Right atrium auricular region (tissue), 2 donors: ENCODE results near the gene GJA5. TPM values are rescaled to one million over a fixed set of nuclear protein-coding genes. Genes with fewer than 3 reads are reported as not detected.

Experiments used
- DNase-seq: peaks from one replicate; pipeline ENCODE4 v3.0.0-alpha.2; 2019; ENCODE audit warnings: low spot score
- H3K27ac ChIP-seq, 2 donors: fragments of 200-600 bp; sonication (generic); 1 replicate in 1 of 2; 2 replicates in 1 of 2; pipeline ENCODE4 v1.5.1; 2016 to 2019
- H3K27me3 ChIP-seq, 2 donors: fragments of 200-600 bp; sonication (generic); one replicate each; pipeline versions ENCODE4 v1.5.1 to v1.6.0; 2017 to 2019
- H3K36me3 ChIP-seq: fragments of 200-600 bp; sonication (generic); one replicate; pipeline ENCODE4 v1.5.1; 2016
- H3K4me1 ChIP-seq, 2 donors: fragments of 200-600 bp; sonication (generic); one replicate each; pipeline versions ENCODE4 v1.5.1 to v1.6.0; 2017 to 2019
- H3K4me3 ChIP-seq, 2 donors: fragments of 200-600 bp; sonication (generic); 1 replicate in 1 of 2; 2 replicates in 1 of 2; pipeline ENCODE4 v1.5.1; 2017 to 2019; ENCODE audit warnings: mild to moderate bottlenecking in 1 of 2, moderate library complexity in 1 of 2
- H3K9me3 ChIP-seq, 2 donors: fragments of 200-600 bp; sonication (generic); one replicate each; pipeline ENCODE4 v1.5.1; 2019
- CTCF ChIP-seq, 2 donors: fragments of 200-600 bp; sonication (generic); IDR thresholded peaks; one replicate each; pipeline ENCODE4 v1.5.1; 2019; ENCODE audit warnings: antibody characterized with exemption in 2 of 2
- total RNA-seq, 2 donors: library from RNA; depleted of rRNA; stranded (reverse); fragments of >200 nt; gene quantifications; one replicate each; pipeline ENCODE4 v1.1.0, GENCODE V29; 2016

GJA5 gene
- total RNA-seq, 2 donors from 2014 or later: 114 to 126 TPM

DNA sequence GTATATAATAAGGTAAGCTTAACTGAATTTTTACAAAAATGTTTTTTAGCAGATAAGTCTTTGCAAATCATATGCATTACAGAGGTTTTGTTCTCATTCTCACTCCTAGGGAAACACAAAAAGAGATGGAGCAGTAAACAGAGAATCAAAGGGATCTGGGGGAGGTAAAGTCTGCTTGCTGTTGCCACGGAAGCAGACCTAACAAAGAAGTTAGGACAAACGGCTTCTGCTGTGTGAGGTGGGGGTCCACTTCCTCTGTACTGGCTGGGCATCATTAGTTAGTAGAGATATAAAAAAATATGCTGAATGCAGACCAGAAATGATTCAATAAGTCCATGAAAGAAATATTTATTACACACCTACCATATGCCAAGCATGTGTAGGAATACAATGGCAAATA lies 34.2 kb downstream of the GJA5 start:
- no peak overlapping the region for H3K27ac ChIP-seq
- no peaks in the 10 kb centered on the region for H3K27me3 ChIP-seq
- no peak for TF ChIP-seq CTCF (IDR thresholded peaks at IDR 0.05)
- no peaks in the 10 kb centered on the region for H3K9me3 ChIP-seq
- H3K36me3 ChIP-seq: no peaks in the 10 kb centered on the region
- no peak overlapping the region for H3K4me3 ChIP-seq
- no peaks in the 10 kb centered on the region for H3K4me1 ChIP-seq
- no peak for DNase-seq

DNA sequence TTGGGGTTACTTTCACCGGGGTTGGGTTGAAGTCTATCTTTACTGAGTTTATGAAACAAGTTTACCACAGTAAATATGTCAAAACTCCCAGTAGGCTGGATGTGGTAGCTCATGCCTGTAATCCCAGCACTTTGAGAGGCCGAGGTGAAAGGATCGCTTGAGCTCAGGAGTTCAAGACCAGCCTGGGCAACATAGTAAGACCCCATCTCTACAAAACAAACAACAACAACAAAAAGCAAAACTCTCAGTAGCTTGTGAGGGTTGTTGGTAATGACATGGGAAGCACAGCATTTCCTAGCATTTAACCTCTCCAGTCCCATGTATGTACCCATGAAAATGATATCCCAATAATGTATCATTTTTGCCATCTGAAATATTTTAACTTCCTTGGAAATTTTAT lies 34.7 kb downstream of the GJA5 start:
- Histone ChIP-seq H3K4me1 (no peaks in the 10 kb centered on the region), H3K27me3 (no peaks in the 10 kb centered on the region), H3K4me3 (no peak overlapping the region), H3K27ac (no peak overlapping the region), H3K36me3 (no peaks in the 10 kb centered on the region), H3K9me3 (no peaks in the 10 kb centered on the region)
- DNase-seq: no peak
- TF ChIP-seq CTCF (IDR thresholded peaks at IDR 0.05): no peak

DNA sequence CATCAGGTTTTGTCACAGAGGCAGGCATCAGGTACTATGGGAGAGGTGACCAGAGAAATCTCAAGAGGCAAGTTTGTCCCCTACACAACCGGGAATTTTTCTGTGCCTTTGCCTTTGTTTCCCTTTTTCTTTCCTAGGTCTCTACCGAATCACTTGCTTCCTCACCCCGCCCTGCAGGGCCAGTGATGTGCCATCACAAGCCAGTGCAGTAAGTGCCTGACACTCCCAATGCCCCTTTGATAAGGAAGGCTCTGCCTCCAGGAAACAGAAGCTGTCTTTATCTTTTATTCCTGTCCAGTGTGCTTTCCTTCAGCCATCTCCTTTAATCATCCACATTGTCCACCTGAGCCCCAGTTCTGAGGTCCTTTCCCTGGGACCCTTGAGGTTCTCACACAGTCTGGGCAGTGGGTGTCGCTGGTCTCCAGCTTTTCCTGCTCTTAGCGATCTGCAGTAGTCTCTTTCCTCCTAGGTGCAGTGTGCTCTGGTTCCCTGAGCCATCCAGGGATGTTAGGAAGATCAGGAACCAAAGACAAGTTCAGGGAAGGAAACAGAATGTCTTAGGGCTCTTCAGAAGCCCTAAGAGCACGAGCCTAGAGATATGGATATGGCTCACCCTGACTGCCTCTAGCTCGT lies 36.6 kb downstream of the GJA5 start:
- peak; percentile 46 to 79 for TF ChIP-seq CTCF (IDR thresholded peaks at IDR 0.05)
- no peaks in the 10 kb centered on the region for H3K9me3 ChIP-seq
- H3K4me3 ChIP-seq: no peak overlapping the region
- no peaks in the 10 kb centered on the region for H3K36me3 ChIP-seq
- peaks cover 0 to 3% of the 10 kb centered on the region in 2 donors for H3K4me1 ChIP-seq
- no peaks in the 10 kb centered on the region for H3K27me3 ChIP-seq
- H3K27ac ChIP-seq: no peak overlapping the region
- no peak for DNase-seq

GRCh38 chr1:147722124-147722523 lies 38.3 kb downstream of the GJA5 start:
- H3K9me3 ChIP-seq: no peaks in the 10 kb centered on the region
- TF ChIP-seq CTCF (IDR thresholded peaks at IDR 0.05): no peak
- peaks cover 0 to 3% of the 10 kb centered on the region in 2 donors for H3K4me1 ChIP-seq
- no peak overlapping the region for H3K4me3 ChIP-seq
- no peaks in the 10 kb centered on the region for H3K27me3 ChIP-seq
- H3K27ac ChIP-seq: no peak overlapping the region
- no peak for DNase-seq
- H3K36me3 ChIP-seq: no peaks in the 10 kb centered on the region

- Histone ChIP-seq H3K9me3 (no peaks in the 10 kb centered on the region), H3K4me1 (peaks cover 0 to 3% of the 10 kb centered on the region in 2 donors), H3K36me3 (no peaks in the 10 kb centered on the region), H3K27ac (no peak overlapping the region), H3K27me3 (no peaks in the 10 kb centered on the region), H3K4me3 (no peak overlapping the region)
- DNase-seq: no peak
- no peak for TF ChIP-seq CTCF (IDR thresholded peaks at IDR 0.05)
These were observed 38.7 kb downstream of the GJA5 start for GRCh38 chr1:147721716-147722115.

DNA sequence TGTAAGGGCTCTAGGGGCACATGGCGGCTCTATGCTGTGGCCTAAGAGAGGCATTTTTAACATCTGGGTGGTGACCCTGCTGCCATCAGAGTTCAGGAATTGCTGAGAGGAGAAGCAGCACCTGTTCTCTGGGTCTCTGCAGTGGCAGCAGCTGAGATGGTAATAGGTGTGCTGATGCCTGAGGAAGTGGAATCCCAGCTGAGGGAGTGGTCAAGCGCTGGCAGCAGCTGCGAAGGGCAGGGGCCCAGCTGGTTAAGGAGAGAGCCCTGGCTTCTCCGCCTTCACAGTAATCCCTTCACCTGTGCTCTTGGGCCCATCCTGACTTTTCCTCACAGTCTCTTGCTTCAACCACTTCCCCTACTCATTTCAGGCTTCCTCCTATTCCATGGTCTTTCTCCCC lies 39.8 kb downstream of the GJA5 start:
- H3K4me1 ChIP-seq: peaks cover 0 to 3% of the 10 kb centered on the region in 2 donors
- DNase-seq: no peak
- H3K36me3 ChIP-seq: no peaks in the 10 kb centered on the region
- no peak overlapping the region for H3K27ac ChIP-seq
- H3K9me3 ChIP-seq: no peaks in the 10 kb centered on the region
- no peak overlapping the region for H3K4me3 ChIP-seq
- no peak for TF ChIP-seq CTCF (IDR thresholded peaks at IDR 0.05)
- H3K27me3 ChIP-seq: no peaks in the 10 kb centered on the region
